Naive thymus-derived CD8-positive, alpha-beta T cell (primary cell): Measurements from ENCODE around the gene GRK4. TPM values are rescaled to one million over a fixed set of nuclear protein-coding genes. Genes with fewer than 3 reads are reported as not detected.

Experiments
- ATAC-seq, 2 donors: fragments of 150-1000 bp; cut with Tn5 transposase in 1 of 2; sonication (Bioruptor Pico), chemical (Tn5 transposase) in 1 of 2; 1 replicate in 1 of 2; 2 replicates in 1 of 2; pipeline ENCODE4 v1.10.0; 2021; ENCODE audit warnings: mild to moderate bottlenecking in 2 of 2, moderate library complexity in 2 of 2
- POLR2A ChIA-PET: fragments of 350-600 bp; sonication (Branson Sonifier 250); formaldehyde crosslinking; loops from one replicate; lab custom pipeline; 2021; ENCODE audit warnings: antibody characterized with exemption; lab: Charles Lee
- DNase-seq, 10 donors: peaks; one replicate each; pipeline versions ENCODE4 v3.0.0 to v3.0.0-alpha.2; 2020 to 2022
- H3K27ac Mint-ChIP-seq, 10 donors: one replicate each; pipeline ENCODE4 v1.8.0; 2020 to 2022; ENCODE audit warnings: mild to moderate bottlenecking in 10 of 10, mixed read lengths in 10 of 10, moderate library complexity in 4 of 10, inconsistent platforms in 1 of 10
- H3K27me3 Mint-ChIP-seq, 5 donors: one replicate each; pipeline ENCODE4 v1.8.0; 2021 to 2022; ENCODE audit warnings: mixed read lengths in 5 of 5
- H3K36me3 Mint-ChIP-seq, 3 donors: one replicate each; pipeline ENCODE4 v1.8.0; 2020 to 2022; ENCODE audit warnings: mixed read lengths in 3 of 3, mild to moderate bottlenecking in 2 of 3, inconsistent platforms in 1 of 3
- H3K4me1 Mint-ChIP-seq, 4 donors: one replicate each; pipeline ENCODE4 v1.8.0; 2021 to 2022; ENCODE audit warnings: mixed read lengths in 4 of 4
- H3K4me3 Mint-ChIP-seq, 10 donors: one replicate each; pipeline ENCODE4 v1.8.0; 2020 to 2022; ENCODE audit warnings: mild to moderate bottlenecking in 10 of 10, mixed read lengths in 10 of 10, moderate library complexity in 6 of 10, inconsistent platforms in 1 of 10
- H3K9me3 Mint-ChIP-seq, 9 donors: one replicate each; pipeline ENCODE4 v1.8.0; 2020 to 2022; ENCODE audit warnings: mixed read lengths in 9 of 9, mild to moderate bottlenecking in 3 of 9, inconsistent platforms in 1 of 9, moderate library complexity in 1 of 9
- polyA plus RNA-seq, 3 donors: library from polyadenylated mRNA; unstranded; fragments of 300-500 nt; fragmentation: Illumina TruSeq; gene quantifications; one replicate each; pipeline ENCODE4 v1.2.3, GENCODE V29; 2021
- total RNA-seq, 8 experiments: library from RNA in 2 of 8; stranded (reverse) in 2 of 8; gene quantifications; one replicate each; pipeline ENCODE4 v1.2.3 and lab custom pipeline; 2021 to 2026

The GRK4 gene
- total and polyA plus RNA-seq, 5 experiments from 2014 or later, result 0.87 to 6.0 (median 1.5) TPM

GRCh38 chr4:3029464-3029863, 66.1 kb downstream of the GRK4 start:
- Mint-ChIP-seq H3K4me1 (peaks cover 0 to 1% (median 0%) of the 10 kb centered on the region in 4 donors), H3K27me3 (peaks cover 0 to 3% (median 0%) of the 10 kb centered on the region in 5 donors), H3K27ac (peak overlapping the region in 1 of 10 donors; percentile 41), H3K36me3 (no peaks in the 10 kb centered on the region), H3K9me3 (no peaks in the 10 kb centered on the region), H3K4me3 (no peak overlapping the region)
- DNase-seq (peak in 1 of 10 donors; percentile 32), ATAC-seq (no peak)
- POLR2A ChIA-PET, result no interaction called here

DNA sequence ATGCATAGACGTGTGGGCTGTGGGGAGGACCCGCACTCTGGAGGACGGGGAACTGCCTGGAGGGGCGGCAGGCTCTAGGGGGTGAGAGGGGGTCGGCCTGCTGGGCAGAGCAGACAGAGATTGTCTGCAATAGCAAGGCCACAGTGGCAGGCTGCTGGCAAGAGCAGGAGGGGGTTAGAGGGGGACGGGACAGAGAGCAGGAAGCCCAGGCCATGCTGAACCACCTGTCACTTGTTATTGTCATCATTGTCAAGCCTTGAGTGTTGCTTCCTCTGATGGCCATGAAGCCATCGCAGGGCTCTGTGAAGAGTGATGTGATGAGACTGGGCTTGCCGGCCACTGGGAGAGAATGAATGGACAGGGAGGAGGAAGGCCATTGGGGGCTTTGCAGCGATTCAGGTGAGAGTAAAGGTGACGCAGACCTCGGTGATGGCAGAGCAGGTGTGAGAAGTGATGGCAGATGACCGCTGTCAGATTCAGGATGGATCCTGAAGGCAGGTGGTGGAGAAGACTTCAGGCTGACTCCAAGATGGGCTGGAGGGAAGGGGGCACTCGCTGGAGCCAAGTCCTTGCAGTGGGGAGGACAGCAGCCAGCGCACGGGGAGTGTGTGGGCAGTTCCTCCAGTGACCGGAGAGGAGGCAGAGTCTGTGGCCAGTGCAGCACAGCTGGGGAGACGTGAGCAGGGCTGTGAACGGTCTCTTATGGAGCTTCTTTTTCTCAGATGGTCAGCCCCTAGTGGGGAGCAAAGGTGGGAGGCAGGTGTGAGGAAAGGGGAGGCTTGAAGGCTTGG, 67.4 kb downstream of the GRK4 start:
- no peak for DNase-seq
- Mint-ChIP-seq H3K4me1 (peaks cover 0 to 1% (median 0%) of the 10 kb centered on the region in 4 donors), H3K36me3 (no peaks in the 10 kb centered on the region), H3K9me3 (no peaks in the 10 kb centered on the region), H3K27ac (peak overlapping the region in 1 of 10 donors; percentile 11), H3K4me3 (no peak overlapping the region), H3K27me3 (peaks cover 0 to 3% (median 0%) of the 10 kb centered on the region in 5 donors)
- POLR2A ChIA-PET, result no interaction called here
- ATAC-seq, result no peak

DNA sequence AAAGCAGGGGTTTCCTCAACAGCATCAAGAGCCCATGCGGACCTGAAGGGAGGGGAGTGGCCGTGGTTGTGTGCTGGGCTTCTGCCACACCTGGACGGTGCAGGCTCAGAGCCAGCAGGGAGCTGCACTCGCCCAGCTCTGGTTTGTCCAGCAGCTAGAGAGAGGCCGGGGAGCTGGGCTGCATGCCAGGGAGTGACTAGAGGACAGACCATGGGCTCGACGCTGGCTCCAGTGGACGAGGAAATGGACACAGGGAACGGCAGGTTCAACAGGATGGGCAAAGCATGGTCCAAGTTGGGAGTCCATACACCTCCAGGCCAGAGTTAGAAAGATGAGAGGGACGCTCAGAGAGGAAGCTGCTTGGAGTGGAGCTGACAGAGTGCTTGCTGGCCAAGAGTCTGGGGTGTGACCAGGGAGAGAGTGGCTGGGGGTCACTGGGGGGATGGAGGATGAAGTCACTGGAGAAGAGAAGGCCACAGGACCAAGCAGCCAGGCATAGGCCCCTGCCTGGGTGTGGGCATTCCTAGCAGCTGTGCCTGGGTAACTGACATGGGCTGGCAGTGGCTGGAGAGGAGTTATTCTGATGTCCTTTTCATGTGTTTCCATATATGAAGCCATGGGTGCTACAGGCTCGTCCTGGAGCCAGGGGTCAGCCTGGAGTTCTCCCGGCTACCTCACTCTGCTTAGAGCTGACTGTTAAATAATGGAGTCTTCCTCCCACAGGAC, 68.1 kb downstream of the GRK4 start:
- Mint-ChIP-seq H3K9me3 (no peaks in the 10 kb centered on the region), H3K4me3 (no peak overlapping the region), H3K4me1 (peaks cover 0 to 1% (median 0%) of the 10 kb centered on the region in 4 donors), H3K27me3 (peaks cover 0 to 3% (median 0%) of the 10 kb centered on the region in 5 donors), H3K36me3 (no peaks in the 10 kb centered on the region), H3K27ac (no peak overlapping the region)
- ATAC-seq (no peak), DNase-seq (no peak)
- POLR2A ChIA-PET, result no interaction called here

- H3K9me3 Mint-ChIP-seq, result no peaks in the 10 kb centered on the region
- H3K4me1 Mint-ChIP-seq, result peaks cover 9 to 20% (median 19%) of the 10 kb centered on the region in 4 donors
- ATAC-seq (no peak), DNase-seq (no peak)
- H3K36me3 Mint-ChIP-seq, result no peaks in the 10 kb centered on the region
- POLR2A ChIA-PET, result interaction anchor here (1.7 kb wide), 1 partner anchor 11 kb away, joined by 3 read pairs; no protein-coding TSS in a partner anchor
- H3K27ac Mint-ChIP-seq, result peak overlapping the region in 1 of 10 donors; percentile 59
- H3K27me3 Mint-ChIP-seq, result peaks cover 0 to 12% (median 3%) of the 10 kb centered on the region in 5 donors
- no peak overlapping the region for H3K4me3 Mint-ChIP-seq
Observed at GRCh38 chr4:3034231-3034630, 70.9 kb downstream of the GRK4 start.

- no peak for DNase-seq
- no peaks in the 10 kb centered on the region for H3K9me3 Mint-ChIP-seq
- no peak overlapping the region for H3K27ac Mint-ChIP-seq
- H3K4me1 Mint-ChIP-seq, result peaks cover 9 to 25% (median 19%) of the 10 kb centered on the region in 4 donors
- POLR2A ChIA-PET, result no interaction called here
- H3K27me3 Mint-ChIP-seq, result peaks cover 0 to 12% (median 3%) of the 10 kb centered on the region in 5 donors
- no peaks in the 10 kb centered on the region for H3K36me3 Mint-ChIP-seq
- ATAC-seq, result no peak
- no peak overlapping the region for H3K4me3 Mint-ChIP-seq
Observed at GRCh38 chr4:3035249-3035648, 71.9 kb downstream of the GRK4 start.

DNA sequence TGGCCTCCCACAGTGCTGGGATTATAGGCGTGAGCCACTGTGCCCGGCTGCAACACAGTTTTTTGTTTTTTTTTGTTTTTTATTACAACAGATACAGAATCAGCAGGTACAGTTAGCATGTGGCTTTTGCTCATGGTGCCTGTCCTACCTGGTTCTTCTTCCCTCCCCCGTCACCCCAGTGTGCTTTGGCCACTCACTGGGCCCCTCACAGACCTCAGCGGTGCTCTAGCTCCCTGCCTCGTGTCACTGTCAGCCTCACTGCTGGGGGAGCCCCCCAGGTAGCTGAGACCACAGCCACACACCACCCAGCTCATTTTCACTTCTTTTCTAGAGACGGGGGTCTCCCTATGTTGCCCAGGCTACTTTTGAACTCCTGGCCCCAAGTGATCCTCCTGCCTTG, 72.3 kb downstream of the GRK4 start:
- ATAC-seq (no peak), DNase-seq (no peak)
- POLR2A ChIA-PET, result interaction anchor here (0.5 to 0.7 kb wide), 2 partner anchors 28 to 41 kb away, joined by 3 read pairs; no protein-coding TSS in a partner anchor
- H3K9me3 Mint-ChIP-seq, result no peaks in the 10 kb centered on the region
- H3K27me3 Mint-ChIP-seq, result peaks cover 0 to 11% (median 3%) of the 10 kb centered on the region in 5 donors
- no peak overlapping the region for H3K27ac Mint-ChIP-seq
- peaks cover 8 to 28% (median 21%) of the 10 kb centered on the region in 4 donors for H3K4me1 Mint-ChIP-seq
- no peak overlapping the region for H3K4me3 Mint-ChIP-seq
- no peaks in the 10 kb centered on the region for H3K36me3 Mint-ChIP-seq

DNA sequence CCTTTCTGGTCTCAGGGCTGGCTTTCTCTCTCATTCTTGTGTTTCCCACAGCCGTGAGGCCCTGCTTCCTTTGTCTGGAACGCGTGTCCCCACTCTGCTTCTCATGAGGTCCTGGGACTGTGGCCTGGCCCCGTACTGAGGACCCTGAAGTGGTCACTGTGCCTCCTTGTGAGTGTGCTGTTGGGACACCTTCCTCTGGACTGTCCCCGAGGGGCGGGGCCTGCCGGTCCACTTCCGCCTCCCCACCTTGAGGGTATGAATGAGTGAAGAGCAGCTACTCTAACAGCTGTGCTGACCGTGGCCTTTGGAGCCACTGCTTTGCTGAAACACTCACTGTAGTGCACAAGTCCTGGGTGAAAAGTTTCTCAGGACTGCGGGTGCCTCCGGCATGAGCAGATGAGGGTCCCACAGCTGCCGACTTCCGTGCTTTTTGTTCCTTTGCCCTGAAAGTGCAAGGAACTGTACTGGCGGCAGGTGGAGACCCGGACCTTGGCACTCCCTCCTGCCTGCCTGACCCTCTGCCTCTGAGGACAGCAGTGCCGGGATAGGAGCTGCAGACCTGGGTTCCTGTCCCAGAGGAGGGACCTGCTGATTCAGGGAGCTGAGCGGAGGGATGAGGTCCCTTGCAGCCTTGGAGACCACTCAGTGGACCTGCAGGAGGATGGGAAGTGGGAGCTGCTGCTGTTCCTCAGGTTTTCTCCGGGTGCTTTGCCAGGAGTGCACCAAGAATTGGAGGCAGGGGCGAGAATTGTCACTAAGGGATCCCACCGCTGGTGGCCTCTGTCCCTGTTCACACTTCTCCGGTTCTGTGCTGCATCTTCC, 73.0 kb downstream of the GRK4 start:
- peak overlapping the region in 1 of 10 donors; percentile 67 for H3K27ac Mint-ChIP-seq
- DNase-seq (no peak), ATAC-seq (no peak)
- peak overlapping the region in 3 of 10 donors; percentile 0 to 68 (median 54) for H3K4me3 Mint-ChIP-seq
- no peaks in the 10 kb centered on the region for H3K36me3 Mint-ChIP-seq
- H3K27me3 Mint-ChIP-seq, result peaks cover 0 to 11% (median 3%) of the 10 kb centered on the region in 5 donors
- no peaks in the 10 kb centered on the region for H3K9me3 Mint-ChIP-seq
- POLR2A ChIA-PET, result interaction anchor here (0.5 to 0.7 kb wide), 2 partner anchors 27 to 41 kb away, joined by 3 read pairs; no protein-coding TSS in a partner anchor
- peaks cover 8 to 33% (median 24%) of the 10 kb centered on the region in 4 donors for H3K4me1 Mint-ChIP-seq

GRCh38 chr4:3037957-3038461, 74.6 kb downstream of the GRK4 start:
- DNase-seq (peak in 2 of 10 donors; percentile 16 to 19), ATAC-seq (peak; percentile 18 to 19)
- Mint-ChIP-seq H3K36me3 (no peaks in the 10 kb centered on the region), H3K4me1 (peaks cover 14 to 45% (median 35%) of the 10 kb centered on the region in 4 donors), H3K4me3 (peak overlapping the region; percentile 68 to 87 (median 76)), H3K27me3 (peaks cover 0 to 12% (median 3%) of the 10 kb centered on the region in 5 donors), H3K9me3 (no peaks in the 10 kb centered on the region), H3K27ac (peak overlapping the region in 6 of 10 donors; percentile 0 to 85 (median 42))
- POLR2A ChIA-PET, result interaction anchor here (1.6 kb wide), 1 partner anchor 76 kb away, joined by 8 read pairs; no protein-coding TSS in a partner anchor

GRCh38 chr4:3039706-3040366, 76.5 kb downstream of the GRK4 start:
- H3K9me3 Mint-ChIP-seq, result no peaks in the 10 kb centered on the region
- H3K27me3 Mint-ChIP-seq, result peaks cover 0 to 12% (median 3%) of the 10 kb centered on the region in 5 donors
- H3K36me3 Mint-ChIP-seq, result no peaks in the 10 kb centered on the region
- peak overlapping the region in 1 of 10 donors; percentile 24 for H3K4me3 Mint-ChIP-seq
- peak overlapping the region in 1 of 10 donors; percentile 39 for H3K27ac Mint-ChIP-seq
- DNase-seq (no peak), ATAC-seq (no peak)
- peaks cover 16 to 58% (median 41%) of the 10 kb centered on the region in 4 donors for H3K4me1 Mint-ChIP-seq
- POLR2A ChIA-PET, result no interaction called here

DNA sequence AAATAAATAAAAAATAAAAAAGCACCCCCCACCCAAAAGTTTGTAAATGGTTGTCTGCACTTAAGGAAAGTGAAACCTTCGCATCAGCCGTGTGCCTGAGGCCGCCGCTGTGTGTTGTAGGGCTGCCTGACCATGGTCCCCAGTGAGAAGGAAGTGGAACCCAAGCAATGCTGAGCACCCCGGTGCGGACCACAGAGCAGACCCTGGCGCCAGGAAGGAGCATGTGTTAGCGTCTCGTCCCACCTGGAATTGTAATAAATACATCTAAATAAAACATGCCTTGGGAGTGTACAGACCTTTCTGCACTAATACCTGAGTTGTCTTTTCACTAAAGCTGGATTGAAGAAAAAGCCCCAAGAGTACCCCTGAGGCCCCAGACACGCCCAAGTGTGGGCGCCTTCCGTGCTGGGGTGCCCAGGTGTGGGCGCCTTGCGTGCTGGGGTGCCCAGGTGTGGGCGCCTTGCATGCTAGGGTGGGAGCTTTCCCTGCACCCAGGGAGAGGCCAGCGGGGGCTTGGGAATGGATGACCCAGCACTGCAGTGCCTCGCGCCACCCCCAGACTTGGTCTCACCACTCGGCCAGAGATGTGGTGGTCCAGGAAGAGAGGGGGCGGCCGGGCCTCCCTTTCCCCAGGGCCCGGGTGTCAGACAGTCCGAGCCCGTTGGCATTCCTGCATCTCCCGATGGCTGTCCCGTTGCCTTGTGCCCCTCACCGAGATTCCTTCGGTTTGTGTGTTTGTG, 77.3 kb downstream of the GRK4 start:
- DNase-seq (no peak), ATAC-seq (no peak)
- peak overlapping the region in 9 of 10 donors; percentile 84 to 93 (median 86) for H3K4me3 Mint-ChIP-seq
- peaks cover 0 to 12% (median 3%) of the 10 kb centered on the region in 5 donors for H3K27me3 Mint-ChIP-seq
- POLR2A ChIA-PET, result interaction anchor here (1.3 to 1.5 kb wide), 2 partner anchors 35 to 105 kb away, joined by 4 to 9 read pairs; partner anchors contain the start of gene HTT
- peak overlapping the region in 2 of 10 donors; percentile 90 to 94 for H3K27ac Mint-ChIP-seq
- H3K36me3 Mint-ChIP-seq, result peaks cover 0 to 2% (median 0%) of the 10 kb centered on the region in 3 donors
- H3K9me3 Mint-ChIP-seq, result peaks cover 0 to 2% (median 2%) of the 10 kb centered on the region in 9 donors
- peaks cover 21 to 66% (median 49%) of the 10 kb centered on the region in 4 donors for H3K4me1 Mint-ChIP-seq
